HG03139 (cell line): Measurements from ENCODE around the gene SAMD4A.

ENCODE experiments used
- ATAC-seq: cut with Tn5 transposase; IDR thresholded peaks from one replicate; pipeline ENCODE4 v1.9.1; 2021; ENCODE audit not compliant: unreplicated experiment

SAMD4A gene

DNA sequence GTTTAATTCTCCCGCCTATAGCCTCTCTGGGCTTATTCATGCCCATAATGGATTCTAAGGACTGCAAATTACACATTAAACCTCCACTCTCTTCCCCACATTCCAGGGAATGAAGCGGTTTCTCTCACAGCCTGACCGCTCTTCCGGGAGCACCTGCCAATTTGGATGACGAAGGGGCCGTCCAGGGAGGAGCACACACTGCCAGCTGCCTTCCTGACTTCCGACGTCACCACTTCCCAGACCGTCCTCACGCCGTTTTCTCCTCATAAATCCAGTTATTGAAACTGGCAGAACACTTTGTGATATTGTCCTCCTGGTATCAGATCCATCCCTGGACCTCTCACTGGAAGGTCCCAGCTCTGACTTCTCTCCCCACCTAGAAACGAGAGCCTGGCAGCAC, 248.1 kb downstream of the SAMD4A start:
- ATAC-seq, result no peak

DNA sequence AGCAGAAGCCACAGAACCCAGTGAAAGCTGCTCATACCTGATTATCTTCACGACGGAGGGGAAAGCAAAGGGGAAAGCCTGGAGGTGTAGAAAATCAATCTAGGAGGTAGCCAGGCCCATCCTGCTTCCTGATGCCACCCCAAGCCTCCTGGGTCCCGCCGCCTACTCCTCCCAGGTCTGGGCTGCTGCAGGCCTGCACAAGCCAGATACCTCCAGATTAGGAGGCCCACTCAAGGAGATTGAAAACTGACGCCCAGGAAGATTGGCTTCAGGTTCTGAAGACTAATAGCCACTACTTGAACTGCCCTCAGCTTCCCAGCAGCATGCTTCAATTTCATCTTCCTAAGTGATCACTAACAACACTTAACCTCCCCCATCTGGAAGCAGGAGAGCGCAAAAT, 248.6 kb downstream of the SAMD4A start:
- no peak for ATAC-seq

DNA sequence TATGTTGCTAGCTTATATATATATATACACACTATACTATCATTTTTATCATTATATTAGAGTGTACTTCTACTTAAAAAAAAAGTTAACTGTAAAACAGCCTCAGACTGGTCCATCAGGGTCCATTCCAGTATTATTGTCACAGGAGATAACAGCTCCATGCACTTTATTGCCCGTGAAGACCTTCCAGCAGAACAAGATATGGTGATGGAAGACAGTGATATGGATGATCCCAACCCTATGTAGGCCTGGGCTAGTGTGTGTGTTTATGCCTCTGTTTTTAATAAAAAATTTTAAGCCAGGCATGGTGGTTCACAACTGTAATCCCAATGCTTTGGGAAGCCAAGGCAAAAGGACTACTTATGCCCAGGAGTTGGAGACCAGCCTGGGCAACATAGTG, 249.5 kb downstream of the SAMD4A start:
- ATAC-seq, result no peak

GRCh38 chr14:54817506-54817905, 250.6 kb downstream of the SAMD4A start:
- ATAC-seq, result no peak

DNA sequence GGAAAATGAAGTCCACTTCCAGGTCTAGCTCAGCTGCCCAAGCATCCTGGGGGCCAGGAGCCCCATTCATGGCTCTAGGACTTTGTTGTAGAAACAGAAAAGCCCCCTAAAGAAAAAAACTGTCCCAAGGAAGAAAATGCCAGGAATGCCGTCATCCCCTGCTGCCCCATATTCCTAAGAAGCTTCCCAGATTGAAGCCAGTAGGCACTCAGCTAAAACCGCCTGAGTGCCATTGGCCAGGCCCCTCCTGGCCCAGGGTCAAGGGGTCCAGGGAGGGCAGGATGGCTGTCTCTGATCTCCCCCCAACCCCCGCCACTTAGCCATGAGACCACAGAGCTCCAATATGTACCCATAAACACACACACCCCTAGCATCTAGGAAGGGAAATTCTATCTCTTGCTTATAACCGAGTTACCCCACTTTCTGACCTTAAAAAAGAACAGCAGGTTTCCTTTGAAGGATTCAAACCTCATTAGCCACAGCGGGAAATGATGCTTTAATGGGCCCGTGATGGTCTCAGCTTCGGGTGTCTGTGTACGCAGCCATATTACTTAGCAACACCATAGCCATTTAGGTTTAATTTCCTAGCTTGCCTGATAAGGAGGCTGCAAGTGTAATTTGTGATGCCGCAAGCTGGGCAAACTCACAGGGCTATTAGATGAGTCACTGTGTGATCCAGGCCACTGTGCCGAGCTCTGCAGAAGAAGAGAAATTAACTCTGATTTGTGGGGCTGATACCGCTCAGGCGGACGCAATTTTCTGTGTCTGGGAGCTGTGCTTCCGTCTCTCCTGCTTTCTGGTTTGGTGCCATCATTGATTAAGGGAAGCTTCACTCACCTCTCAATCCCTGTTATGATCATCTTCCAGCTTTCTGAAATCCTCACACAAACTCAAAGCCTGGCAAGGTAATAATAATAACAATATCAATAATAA, 251.5 kb downstream of the SAMD4A start:
- no peak for ATAC-seq

DNA sequence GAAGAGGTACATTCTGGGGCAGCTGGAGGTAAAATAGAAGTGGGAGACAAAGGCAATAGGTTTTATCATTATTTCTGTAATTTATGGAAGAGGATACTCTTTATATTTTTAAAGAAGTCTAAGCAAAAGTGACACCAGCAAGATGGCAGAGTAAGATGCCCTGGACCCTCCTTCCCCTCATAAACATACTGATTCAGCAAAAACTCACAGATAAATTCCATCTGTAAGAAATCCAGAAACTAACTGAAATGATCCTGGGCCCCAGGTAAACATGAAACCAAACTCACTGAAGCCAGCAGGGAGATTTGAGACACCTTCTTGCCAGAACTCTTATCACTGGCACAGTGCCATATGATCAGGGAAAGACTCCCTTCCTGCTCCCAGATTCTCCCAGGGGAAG, 255.8 kb downstream of the SAMD4A start:
- ATAC-seq, result no peak

DNA sequence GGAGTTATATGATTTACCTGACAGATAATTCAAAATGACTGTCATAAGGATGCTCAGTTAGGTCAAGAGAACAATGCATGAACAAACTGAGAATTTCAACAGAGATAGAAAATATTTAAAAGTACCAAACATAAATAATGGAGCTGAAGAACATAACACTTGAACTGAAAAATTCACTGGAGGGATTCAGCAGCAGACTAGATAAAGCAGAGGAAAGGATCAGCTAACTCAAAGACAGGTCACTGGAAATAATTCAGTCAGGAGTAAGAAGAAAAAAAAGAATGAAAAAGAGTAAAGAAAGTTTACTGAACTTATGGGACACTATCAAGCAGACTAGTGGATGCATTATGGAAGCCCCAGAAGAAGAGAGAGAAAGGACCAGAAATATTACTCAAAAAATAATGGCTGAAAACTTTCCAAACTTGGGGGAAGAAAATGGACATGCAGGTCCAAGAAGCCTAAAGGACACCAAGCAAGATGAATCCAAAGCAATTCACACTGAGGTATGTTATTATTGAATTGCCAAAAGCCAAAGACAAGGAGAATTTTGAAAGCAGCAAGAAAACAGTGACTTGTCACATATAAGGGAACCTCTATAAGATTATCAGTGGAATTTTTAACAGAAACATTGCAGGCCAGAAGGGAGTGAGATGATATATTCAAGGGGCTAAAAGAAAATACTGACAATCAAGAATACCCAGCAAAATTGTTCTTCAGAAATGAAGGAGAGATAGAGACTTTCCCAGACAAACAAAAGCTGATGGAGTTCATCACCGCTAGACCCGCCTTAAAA, 257.0 kb downstream of the SAMD4A start:
- ATAC-seq, result no peak

DNA sequence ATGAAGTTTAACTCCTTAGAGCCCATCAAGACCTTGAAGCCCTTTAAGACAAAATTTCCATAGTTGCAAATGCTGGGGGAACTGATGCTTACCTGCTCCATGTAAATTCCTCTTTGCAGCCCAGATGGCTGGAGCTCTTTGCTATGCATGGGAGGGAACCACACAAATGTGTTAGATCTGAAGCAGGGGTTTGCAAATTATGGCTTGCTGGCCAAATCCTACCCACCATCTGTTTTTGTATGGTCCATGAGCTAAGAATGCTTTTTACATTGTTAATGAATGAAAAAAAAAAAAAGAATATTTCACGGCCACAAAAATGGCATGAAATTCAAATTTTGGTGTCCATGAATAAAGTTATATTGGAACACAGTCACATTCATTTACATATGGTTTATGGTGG, 261.1 kb downstream of the SAMD4A start:
- no peak for ATAC-seq

DNA sequence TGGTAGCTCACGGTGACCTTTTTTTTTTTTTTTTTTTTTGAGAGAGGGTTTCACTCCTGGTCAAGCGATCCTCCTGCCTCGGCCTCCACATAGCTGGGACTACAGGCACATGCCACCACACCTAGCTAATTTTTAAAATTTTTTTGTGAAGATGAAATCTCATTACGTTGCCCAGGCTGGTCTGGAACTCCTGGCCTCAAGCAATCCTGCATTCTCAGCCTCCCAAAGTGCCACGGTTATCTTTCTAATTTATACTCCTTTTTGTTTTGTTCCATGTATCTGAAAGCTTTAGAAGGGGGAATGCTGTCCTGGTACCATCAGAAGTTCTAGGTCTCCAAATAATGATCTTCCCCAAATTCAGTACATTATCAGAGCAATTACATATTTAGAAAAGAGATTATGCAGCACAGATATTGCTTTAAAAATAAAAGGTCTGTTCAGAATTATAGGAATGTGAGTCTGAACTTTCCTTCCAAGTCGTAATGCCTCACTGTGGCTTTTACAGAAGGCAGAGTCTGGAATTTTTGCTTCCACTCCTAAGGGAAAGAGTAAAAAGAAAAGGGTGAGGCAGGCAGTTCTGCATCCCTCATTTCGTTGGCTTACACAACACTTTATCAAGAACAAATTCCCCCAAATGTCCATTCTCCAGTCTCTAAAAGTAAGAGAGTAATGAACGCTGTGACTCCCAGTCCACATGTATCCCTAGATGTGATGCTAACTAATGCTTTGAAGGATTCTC, 262.7 kb downstream of the SAMD4A start:
- ATAC-seq, result no peak

- ATAC-seq, result no peak
Observed at GRCh38 chr14:54830650-54831049, 263.7 kb downstream of the SAMD4A start.

DNA sequence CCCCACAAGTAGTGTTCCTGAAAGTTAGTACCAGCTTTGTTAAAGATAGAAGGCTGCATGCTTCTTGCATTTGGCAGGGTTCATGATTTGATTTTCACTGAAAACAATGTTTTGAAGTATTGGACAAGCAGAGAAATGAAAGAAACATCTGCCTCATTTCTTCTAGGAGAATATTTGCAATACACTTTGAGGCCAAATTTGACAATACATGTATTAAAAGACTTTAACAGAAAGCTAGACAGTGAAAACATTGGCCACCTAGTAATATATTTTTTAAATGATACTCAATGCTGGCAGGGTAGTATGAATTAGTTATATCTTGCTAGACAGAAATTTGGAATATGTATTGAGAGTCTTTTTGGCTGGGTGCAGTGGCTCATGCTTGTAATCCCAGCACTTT, 267.2 kb downstream of the SAMD4A start:
- ATAC-seq, result no peak

DNA sequence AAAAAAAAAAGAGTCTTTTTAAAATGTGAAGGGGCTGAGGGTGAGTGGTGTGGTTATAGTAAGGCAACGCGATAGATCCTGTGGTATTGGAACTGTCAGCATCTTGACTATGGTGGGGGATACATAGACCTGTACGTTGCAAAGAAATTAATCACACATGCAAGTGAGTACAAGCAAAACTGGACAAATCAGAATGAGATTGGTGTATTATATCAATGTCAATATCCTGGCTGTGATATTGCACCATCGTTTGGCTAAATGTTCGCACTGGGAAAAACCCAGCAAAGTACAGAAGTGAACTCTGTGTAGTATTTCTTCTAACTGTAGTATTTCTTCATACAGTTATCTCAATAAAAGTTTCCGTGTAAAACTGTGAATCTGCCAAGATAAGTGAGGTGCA, 267.8 kb downstream of the SAMD4A start:
- no peak for ATAC-seq

- no peak for ATAC-seq
Observed at GRCh38 chr14:54836231-54836630, 269.3 kb downstream of the SAMD4A start.

DNA sequence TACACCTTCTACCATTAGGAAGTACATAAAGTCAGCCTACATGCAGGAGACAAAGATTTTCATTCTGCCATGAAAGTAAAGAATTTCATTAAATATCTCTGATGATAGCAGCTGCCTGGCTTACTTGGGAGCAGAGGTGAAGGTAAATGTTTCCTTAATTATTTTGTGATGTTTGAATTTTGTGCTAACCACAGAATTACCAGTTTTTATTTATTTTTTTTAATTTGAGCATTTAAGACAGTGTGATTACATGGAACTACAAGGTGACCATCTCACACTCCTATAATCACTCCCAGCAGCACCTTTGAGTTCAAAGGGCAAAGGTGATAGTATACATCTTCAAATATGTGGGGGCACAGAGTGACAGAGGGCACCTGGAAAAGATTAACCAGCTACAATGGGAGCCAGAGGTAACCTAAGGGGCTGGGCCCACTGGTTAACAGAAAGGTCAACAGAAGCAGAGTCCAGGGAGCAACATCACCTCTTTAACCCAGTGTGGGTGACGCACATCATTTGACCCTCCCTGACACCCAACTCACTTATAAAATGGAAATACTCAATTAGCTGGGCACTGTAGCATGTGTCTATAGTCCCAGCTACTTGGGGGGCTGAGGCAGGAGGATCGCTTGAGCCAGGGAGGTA, 270.7 kb downstream of the SAMD4A start:
- ATAC-seq, result no peak

DNA sequence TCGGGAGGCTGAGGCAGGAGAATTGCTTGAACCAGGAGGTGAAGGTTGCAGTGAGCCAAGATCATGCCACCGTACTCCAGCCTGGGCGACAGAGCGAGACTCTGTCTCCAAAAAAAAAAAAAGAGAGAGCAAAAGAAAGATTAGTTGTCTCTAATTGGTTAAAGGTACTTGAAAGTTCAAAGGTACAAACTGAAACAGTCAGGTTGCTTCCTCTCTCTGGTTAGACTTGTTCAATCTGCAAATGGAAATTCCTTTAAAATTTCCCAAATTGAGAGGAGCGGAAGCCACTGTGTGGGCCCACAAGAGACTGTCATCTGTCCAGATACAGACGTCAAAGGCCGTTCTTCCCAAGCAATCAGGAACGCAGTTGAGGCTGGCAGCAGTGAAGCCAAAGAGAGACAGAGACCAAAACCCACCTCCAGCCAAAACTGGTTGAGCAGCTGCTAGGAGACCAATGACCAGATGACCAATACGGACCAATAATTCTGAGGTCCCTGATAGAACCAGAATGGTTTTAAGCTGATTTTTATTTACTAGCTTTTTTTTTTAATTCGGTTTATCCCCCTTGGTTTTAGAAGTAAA, 272.1 kb downstream of the SAMD4A start:
- ATAC-seq, result no peak

DNA sequence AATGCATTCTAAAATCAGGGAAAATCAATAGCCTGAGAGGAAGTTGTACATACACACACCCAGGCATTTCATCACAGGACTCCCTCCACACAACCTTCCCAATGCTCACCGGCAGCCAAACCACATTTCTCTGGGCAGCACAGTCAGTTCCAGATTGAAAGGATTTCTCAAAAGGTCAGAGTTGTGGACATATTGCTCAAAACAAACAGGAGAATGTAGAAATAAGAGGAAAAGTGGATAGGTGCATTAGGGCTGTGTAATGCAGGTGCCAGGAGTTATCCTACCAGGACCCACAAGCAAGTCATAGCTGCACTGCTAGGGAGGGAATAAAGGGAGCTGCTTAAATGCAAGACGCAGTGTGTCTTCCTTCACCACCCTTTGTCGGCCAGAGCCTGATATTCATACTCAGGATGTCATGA, 272.8 kb downstream of the SAMD4A start:
- no peak for ATAC-seq

- ATAC-seq, result no peak
Observed at GRCh38 chr14:54840336-54840735, 273.4 kb downstream of the SAMD4A start.

DNA sequence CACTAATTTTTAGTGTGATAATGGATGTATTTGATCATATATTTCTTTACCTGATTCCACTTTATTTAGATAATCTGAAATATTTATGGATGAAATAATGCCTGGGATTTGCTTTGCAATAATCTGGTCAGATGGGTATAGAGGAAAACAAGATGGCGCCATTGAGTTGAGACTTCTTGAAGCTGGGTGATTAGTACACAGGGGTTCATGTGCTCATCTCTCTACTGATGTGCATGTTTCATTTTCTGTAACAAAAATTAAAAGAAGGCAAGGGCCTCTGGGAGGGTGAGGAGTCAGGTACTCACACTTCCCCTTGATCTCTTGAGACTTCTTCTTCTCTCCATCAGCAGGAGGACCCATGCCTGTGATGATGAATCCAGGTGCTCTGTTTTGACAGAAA, 273.9 kb downstream of the SAMD4A start:
- no peak for ATAC-seq
